GM19035 (cell line): ENCODE measurements around the gene ERAL1.
"Not testable (repeated sequence)": the region's sequence is repeated elsewhere in the genome, so short reads cannot be mapped to it uniquely, and the experiment has no call there.

Source experiments
- ATAC-seq: cut with Tn5 transposase; IDR thresholded peaks from one replicate; pipeline ENCODE4 v1.9.1; 2021; ENCODE audit not compliant: unreplicated experiment

Gene ERAL1

GRCh38 chr17:28878158-28878910 is 23.5 kb downstream of the ERAL1 start:
- ATAC-seq: no peak

GRCh38 chr17:28878981-28879380 is 24.2 kb downstream of the ERAL1 start:
- no peak for ATAC-seq

- ATAC-seq: no peak
Observed at GRCh38 chr17:28879886-28880571, 25.2 kb downstream of the ERAL1 start.

- ATAC-seq: no peak
Observed at GRCh38 chr17:28880572-28880945, 25.7 kb downstream of the ERAL1 start.

- no peak for ATAC-seq
Observed at GRCh38 chr17:28881533-28882056, 26.8 kb downstream of the ERAL1 start.

- ATAC-seq: no peak
Observed at GRCh38 chr17:28882154-28882895, 27.5 kb downstream of the ERAL1 start.

- ATAC-seq: no peak
Observed at GRCh38 chr17:28883967-28884702, 29.3 kb downstream of the ERAL1 start.

- ATAC-seq: no peak
Observed at GRCh38 chr17:28885363-28885762, 30.5 kb downstream of the ERAL1 start.

GRCh38 chr17:28885951-28886350 is 31.1 kb downstream of the ERAL1 start:
- ATAC-seq: no peak

- ATAC-seq: no peak
Observed at GRCh38 chr17:28887871-28888471, 33.2 kb downstream of the ERAL1 start.

GRCh38 chr17:28888832-28889231 is 34.0 kb downstream of the ERAL1 start:
- no peak for ATAC-seq

- ATAC-seq: no peak
Observed at GRCh38 chr17:28889996-28890395, 35.2 kb downstream of the ERAL1 start.

- no peak for ATAC-seq
Observed at GRCh38 chr17:28891201-28891600, 36.4 kb downstream of the ERAL1 start.

- no peak for ATAC-seq
Observed at GRCh38 chr17:28892024-28892423, 37.2 kb downstream of the ERAL1 start.

GRCh38 chr17:28893248-28894183 is 38.7 kb downstream of the ERAL1 start:
- not testable (repeated sequence) for ATAC-seq

GRCh38 chr17:28895794-28896447 is 41.1 kb downstream of the ERAL1 start:
- no peak for ATAC-seq

- no peak for ATAC-seq
Observed at GRCh38 chr17:28896491-28896883, 41.7 kb downstream of the ERAL1 start.

GRCh38 chr17:28896884-28897768 is 42.3 kb downstream of the ERAL1 start, which contains the start of gene FLOT2:
FLOT2 (minus strand) TSS chr17:28897733; CDS start chr17:28897574, 159 bp downstream.
- ATAC-seq: peak; percentile 43
